H1 (cell line): ENCODE measurements around the gene SCARB2. TPM values are rescaled to one million over a fixed set of nuclear protein-coding genes. Genes with fewer than 3 reads are reported as not detected.

ENCODE experiments used
- CTCF ChIA-PET: fragments of 300-600 bp; sonication (Branson Sonifier 250); formaldehyde crosslinking; loops from one replicate; lab custom pipeline; 2021; ENCODE audit not compliant: partially characterized antibody; lab: Charles Lee
- POLR2A ChIA-PET: fragments of 300-600 bp; sonication (Branson Sonifier 250); formaldehyde crosslinking; loops from one replicate; lab custom pipeline; 2021; ENCODE audit warnings: inconsistent platforms; ENCODE audit not compliant: partially characterized antibody; lab: Charles Lee
- DNase-seq, 2 experiments: peaks; one replicate each; pipeline versions ENCODE4 v3.0.0 to v3.0.0-alpha.2; 2010 to 2022; ENCODE audit warnings: low spot score in 2 of 2, low read depth in 1 of 2, mixed read lengths in 1 of 2
- FAIRE-seq: peaks from 2 replicates; lab custom pipeline; 2011; peaks lifted over from hg19 to GRCh38; lab: Jason Lieb, UNC
- H2AFZ ChIP-seq: 2 replicates; pipeline ENCODE4 v1.8.1; 2012; ENCODE audit warnings: low read length, inconsistent platforms
- H2AK5ac ChIP-seq: 2 replicates; pipeline ENCODE4 v1.6.1; 2013; ENCODE audit warnings: low read depth, low read length
- H2BK120ac ChIP-seq: replicated peaks from 2 replicates; pipeline ENCODE3; 2013; ENCODE audit warnings: low read depth, low read length, inconsistent platforms
- H2BK12ac ChIP-seq: 2 replicates; pipeline ENCODE4 v1.6.1; 2013; ENCODE audit warnings: low read depth, low read length
- H2BK15ac ChIP-seq: 2 replicates; pipeline ENCODE4 v1.6.1; 2013; ENCODE audit warnings: low read length
- H2BK20ac ChIP-seq: 2 replicates; pipeline ENCODE4 v1.6.1; 2013; ENCODE audit warnings: low read length
- H2BK5ac ChIP-seq: 2 replicates; pipeline ENCODE4 v1.6.1; 2013; ENCODE audit warnings: low read depth, low read length
- H3K14ac ChIP-seq: 2 replicates; pipeline ENCODE4 v1.6.1; 2013; ENCODE audit warnings: inconsistent platforms; ENCODE audit not compliant: insufficient read length
- H3K18ac ChIP-seq: 2 replicates; pipeline ENCODE4 v1.6.1; 2013; ENCODE audit warnings: low read length; ENCODE audit errors: extremely low read depth
- H3K23ac ChIP-seq: 2 replicates; pipeline ENCODE4 v1.6.1; 2013; ENCODE audit warnings: inconsistent platforms; ENCODE audit not compliant: insufficient read length
- H3K23me2 ChIP-seq: 2 replicates; pipeline ENCODE4 v1.6.1; 2013; ENCODE audit warnings: low read depth, low read length
- H3K27ac ChIP-seq: 2 replicates; pipeline ENCODE4 v1.6.1; 2011; ENCODE audit warnings: low read depth, low read length, inconsistent platforms
- H3K27me3 ChIP-seq, 4 experiments: replicated peaks in 1 of 4; 1 replicate in 1 of 4; 2 replicates in 3 of 4; pipeline versions ENCODE4 v1.6.1 to v1.8.1; 2011 to 2013; ENCODE audit warnings: low read length in 3 of 4, mild to moderate bottlenecking in 3 of 4, inconsistent platforms in 2 of 4, mixed read lengths in 2 of 4, moderate library complexity in 1 of 4; ENCODE audit not compliant: control insufficient read depth in 3 of 4, insufficient read depth in 3 of 4; ENCODE audit errors: extremely low read depth in 1 of 4
- H3K36me3 ChIP-seq, 4 experiments: 2 replicates each; pipeline versions ENCODE4 v1.6.1 to v1.8.1; 2011 to 2013; ENCODE audit warnings: mild to moderate bottlenecking in 4 of 4, low read length in 3 of 4, moderate library complexity in 2 of 4, control low read depth in 1 of 4, inconsistent platforms in 1 of 4; ENCODE audit not compliant: insufficient read depth in 4 of 4, control insufficient read depth in 2 of 4
- H3K4ac ChIP-seq: replicated peaks from 2 replicates; pipeline ENCODE3; 2013; ENCODE audit warnings: low read length, low read depth, mixed read lengths, inconsistent platforms; ENCODE audit not compliant: insufficient read length
- H3K4me1 ChIP-seq, 4 experiments: replicated peaks in 1 of 4; 1 replicate in 1 of 4; 2 replicates in 3 of 4; pipeline versions ENCODE4 v1.6.1 to v1.8.1; 2011 to 2013; ENCODE audit warnings: low read length in 3 of 4, inconsistent platforms in 2 of 4, mixed read lengths in 1 of 4; ENCODE audit not compliant: insufficient read depth in 4 of 4, control insufficient read depth in 3 of 4
- H3K4me2 ChIP-seq, 2 experiments: 2 replicates each; pipeline versions ENCODE4 v1.6.1 to v1.8.1; 2011 to 2013; ENCODE audit warnings: low read depth in 2 of 2, low read length in 2 of 2, control low read depth in 1 of 2, inconsistent platforms in 1 of 2, mild to moderate bottlenecking in 1 of 2; ENCODE audit not compliant: insufficient read depth in 1 of 2
- H3K4me3 ChIP-seq, 4 experiments: fragments of 200-600, 300-600 bp in 1 of 4; sonication (generic), shearing (Covaris generic), sonication (Bioruptor Twin) in 1 of 4; 2 replicates each; pipeline versions ENCODE4 v1.5.1 to v1.8.1; 2011 to 2016; ENCODE audit warnings: low read length in 4 of 4, low read depth in 3 of 4, control low read depth in 2 of 4, inconsistent platforms in 2 of 4, mild to moderate bottlenecking in 2 of 4, mixed read lengths in 1 of 4, moderate library complexity in 1 of 4; ENCODE audit not compliant: insufficient read depth in 2 of 4; ENCODE audit errors: extremely low read depth in 1 of 4
- H3K56ac ChIP-seq: replicated peaks from 2 replicates; pipeline ENCODE3; 2013; ENCODE audit warnings: low read depth, mild to moderate bottlenecking, mixed read lengths, low read length, inconsistent platforms; ENCODE audit not compliant: insufficient read length
- H3K79me1 ChIP-seq: 2 replicates; pipeline ENCODE4 v1.6.1; 2013; ENCODE audit warnings: low read depth, low read length, control low read depth
- H3K79me2 ChIP-seq, 2 experiments: 2 replicates each; pipeline versions ENCODE4 v1.6.1 to v1.8.1; 2012 to 2013; ENCODE audit warnings: low read length in 2 of 2, mild to moderate bottlenecking in 2 of 2, inconsistent platforms in 1 of 2; ENCODE audit not compliant: insufficient read depth in 2 of 2, control insufficient read depth in 1 of 2
- H3K9ac ChIP-seq, 4 experiments: replicated peaks in 1 of 4; 1 replicate in 1 of 4; 2 replicates in 3 of 4; pipeline versions ENCODE4 v1.6.1 to v1.8.1; 2011 to 2013; ENCODE audit warnings: low read depth in 3 of 4, low read length in 3 of 4, control low read depth in 2 of 4, mild to moderate bottlenecking in 2 of 4, moderate library complexity in 2 of 4, inconsistent platforms in 1 of 4; ENCODE audit errors: extremely low read depth in 1 of 4
- H3K9me3 ChIP-seq, 2 experiments: 2 replicates each; pipeline versions ENCODE4 v1.6.1 to v1.8.1; 2012 to 2013; ENCODE audit warnings: mild to moderate bottlenecking in 2 of 2, moderate library complexity in 2 of 2, control low read depth in 1 of 2, inconsistent platforms in 1 of 2, low read depth in 1 of 2, low read length in 1 of 2, mixed read lengths in 1 of 2; ENCODE audit not compliant: insufficient read depth in 2 of 2
- H4K20me1 ChIP-seq, 2 experiments: replicated peaks in 1 of 2; 2 replicates each; pipeline versions ENCODE3 to v1.8.1; 2011 to 2013; ENCODE audit warnings: inconsistent platforms in 2 of 2, low read length in 2 of 2, mild to moderate bottlenecking in 1 of 2; ENCODE audit not compliant: insufficient read depth in 2 of 2, control insufficient read depth in 1 of 2
- H4K5ac ChIP-seq: 2 replicates; pipeline ENCODE4 v1.6.1; 2013; ENCODE audit warnings: low read length, low read depth, mixed read lengths, inconsistent platforms; ENCODE audit not compliant: insufficient read length
- H4K8ac ChIP-seq: 2 replicates; pipeline ENCODE4 v1.8.0; 2013; ENCODE audit warnings: mild to moderate bottlenecking, moderate library complexity, low read length, inconsistent platforms; ENCODE audit not compliant: insufficient read depth; ENCODE audit errors: extremely low read depth
- H4K91ac ChIP-seq: replicated peaks from 2 replicates; pipeline ENCODE3; 2013; ENCODE audit warnings: low read length, mixed read lengths, inconsistent platforms; ENCODE audit not compliant: insufficient read length
- ATF3 ChIP-seq: IDR thresholded peaks from 2 replicates; pipeline ENCODE4 v1.6.1; 2011; ENCODE audit warnings: low read depth, mild to moderate bottlenecking, low read length; ENCODE audit not compliant: insufficient read depth
- BCL11A ChIP-seq, 2 experiments: IDR thresholded peaks; one replicate each; pipeline ENCODE4 v1.6.1; 2011; ENCODE audit warnings: low read depth in 2 of 2, low read length in 2 of 2, mild to moderate bottlenecking in 2 of 2
- HDAC6 ChIP-seq: IDR thresholded peaks from one replicate; pipeline ENCODE4 v1.7.1; 2012; ENCODE audit warnings: low read depth, mild to moderate bottlenecking, inconsistent platforms, low read length, moderate library complexity
- PHF8 ChIP-seq: fragments of 200-600 bp; sonication (generic); conservative IDR thresholded peaks from 2 replicates; pipeline ENCODE4 v1.7.1; 2012; ENCODE audit warnings: low read depth, mild to moderate bottlenecking, inconsistent platforms, low read length, moderate library complexity
- SAP30 ChIP-seq: fragments of 300-600 bp; sonication (generic); IDR thresholded peaks from 2 replicates; pipeline ENCODE4 v1.7.1; 2012; ENCODE audit warnings: low read length, moderate library complexity, mild to moderate bottlenecking, inconsistent platforms; ENCODE audit not compliant: insufficient read depth, insufficient replicate concordance
- USF2 ChIP-seq: IDR thresholded peaks from 2 replicates; pipeline ENCODE4 v1.6.1; 2011; ENCODE audit warnings: low read length, improper control_type of control experiment
- WGBS, 2 experiments: shearing (Covaris generic) in 1 of 2; methylation state at CpG; one replicate each; pipeline versions ENCODE4 v1.1.6 to v1.1.7; 2013 to 2015; ENCODE audit warnings: low lambda C conversion rate in 2 of 2, mixed read lengths in 2 of 2, inconsistent platforms in 1 of 2, low coverage in 1 of 2, missing lambda C conversion rate in 1 of 2; ENCODE audit not compliant: insufficient replicate concordance in 2 of 2, insufficient coverage in 1 of 2, insufficient read length in 1 of 2; ENCODE audit errors: extremely low coverage in 1 of 2, missing lambda C conversion rate in 1 of 2; 5-methylcytosine and 5-hydroxymethylcytosine counted together
- polyA plus RNA-seq, 7 experiments: library from polyadenylated mRNA; depleted of rRNA in 3 of 7; stranded (reverse) in 5 of 7; unstranded in 2 of 7; fragments of >200 nt in 5 of 7; fragments of 200-250 nt in 2 of 7; gene quantifications; 1 replicate in 5 of 7; 2 replicates in 1 of 7; 4 replicates in 1 of 7; pipeline versions ENCODE4 v1.2.1 to v1.2.3, GENCODE V29; 2011 to 2013; ENCODE audit warnings: missing spikeins in 2 of 7, mixed read lengths in 2 of 7
- total RNA-seq: library from RNA; stranded (reverse); fragmentation: NEBNext Ultra II Directional; extraction: Animal tissue kit (Norgen Biotek cat#: 25700); gene quantifications from 2 replicates; pipeline ENCODE4 v1.2.1, GENCODE V29; 2021

The SCARB2 gene
- total and polyA plus RNA-seq, 2 of the 8 experiments (the other 6 are each of a cell fraction or from before 2014, with no cell fraction given) = 18.5 to 35.7 TPM

GRCh38 chr4:76256032-76256431 lies 42.4 kb upstream of the SCARB2 start:
- Histone ChIP-seq H3K4me1 (peaks cover 0 to 3% (median 1%) of the 10 kb centered on the region in 4 experiments; a peak in 6 of 7 replicates), H4K20me1 (no peaks in the 10 kb centered on the region), H4K5ac (no peak overlapping the region), H3K27me3 (peaks cover 0 to 5% (median 1%) of the 10 kb centered on the region in 4 experiments; a peak in 3 of 7 replicates), H3K4ac (no peak overlapping the region), H4K8ac (no peak overlapping the region; the same call in 1 of the 2 replicates), H3K56ac (no peak overlapping the region), H3K36me3 (no peaks in the 10 kb centered on the region), H2BK12ac (no peak overlapping the region), H2BK120ac (no peak overlapping the region), H3K18ac (no peak overlapping the region), H3K9me3 (no peaks in the 10 kb centered on the region), H2BK15ac (no peak overlapping the region), H3K79me1 (no peaks in the 10 kb centered on the region), H2AK5ac (no peak overlapping the region), H3K23ac (no peak overlapping the region), H3K4me3 (no peak overlapping the region), H4K91ac (no peak overlapping the region), H2BK20ac (no peak overlapping the region), H3K9ac (no peak overlapping the region), H3K14ac (no peak overlapping the region), H3K23me2 (peaks cover 4% of the 10 kb centered on the region; the same call in 1 of the 2 replicates), H2BK5ac (no peak overlapping the region), H2AFZ (no peak overlapping the region), H3K4me2 (no peak overlapping the region), H3K79me2 (no peaks in the 10 kb centered on the region), H3K27ac (no peak overlapping the region)
- FAIRE-seq (no peak), DNase-seq (no peak)
- ChIA-PET POLR2A (no interaction called here), CTCF (no interaction called here)
- WGBS, 2 experiments = 91% methylated on average over 6 of the region's 6 CpGs; no CpG with 5 or more reads in 1 of the 2 experiments
- TF ChIP-seq HDAC6 (no peak), PHF8 (no peak), SAP30 (no peak), BCL11A (IDR thresholded peaks at IDR 0.05; ENCODE audit: low read depth in 2 of 2, low read length in 2 of 2) (no peak), ATF3 (no peak), USF2 (no peak)
